Ascending aorta (tissue), 2 donors: Measurements from ENCODE around the gene PDE8B. TPM values are rescaled to one million over a fixed set of nuclear protein-coding genes. Genes with fewer than 3 reads are reported as not detected.

Experiments
- DNase-seq, 2 donors: peaks; one replicate each; pipeline ENCODE4 v3.0.0-alpha.2; 2019; ENCODE audit warnings: low spot score in 2 of 2
- H3K27ac ChIP-seq, 2 donors: fragments of 200-600 bp; sonication (generic); one replicate each; pipeline ENCODE4 v1.5.1; 2016 to 2017; ENCODE audit warnings: mild to moderate bottlenecking in 1 of 2
- H3K27me3 ChIP-seq: fragments of 200-600 bp; sonication (generic); one replicate; pipeline ENCODE4 v1.5.1; 2017
- H3K36me3 ChIP-seq, 2 donors: fragments of 200-600 bp; sonication (generic); one replicate each; pipeline ENCODE4 v1.5.1; 2016
- H3K4me1 ChIP-seq, 2 donors: fragments of 200-600 bp; sonication (generic); one replicate each; pipeline ENCODE4 v1.5.1; 2016 to 2017; ENCODE audit warnings: mild to moderate bottlenecking in 1 of 2
- H3K4me3 ChIP-seq, 2 donors: fragments of 200-600 bp; sonication (generic); one replicate each; pipeline ENCODE4 v1.5.1; 2016 to 2017; ENCODE audit warnings: mild to moderate bottlenecking in 1 of 2
- H3K9me3 ChIP-seq, 2 donors: fragments of 200-600 bp; sonication (generic); one replicate each; pipeline ENCODE4 v1.5.1; 2016
- CTCF ChIP-seq, 3 experiments: fragments of 200-600 bp in 2 of 3; fragments of 450-650 bp in 1 of 3; sonication (generic) in 2 of 3; IDR thresholded peaks; one replicate each; pipeline ENCODE4 v1.5.1; 2016 to 2019; ENCODE audit warnings: antibody characterized with exemption in 3 of 3, mild to moderate bottlenecking in 1 of 3, moderate library complexity in 1 of 3
- intact Hi-C: fragments of 100-400 bp; cut with DNase I; formaldehyde crosslinking; loops from one replicate; pipeline ENCODE4 v1.15.1; 2023
- total RNA-seq: library from RNA; depleted of rRNA; stranded (reverse); fragments of >200 nt; gene quantifications from one replicate; pipeline ENCODE4 v1.1.0, GENCODE V29; 2016

Gene PDE8B
- total RNA-seq, 1 donor from 2014 or later, result 28.1 TPM

GRCh38 chr5:77423022-77423750 is 212.7 kb downstream of the PDE8B start:
- H3K27me3 ChIP-seq, result no peaks in the 10 kb centered on the region
- H3K36me3 ChIP-seq, result peaks cover 0 to 17% of the 10 kb centered on the region in 2 donors
- H3K4me1 ChIP-seq, result peaks cover 11 to 44% of the 10 kb centered on the region in 2 donors
- intact Hi-C loops, result no loop called here
- no peaks in the 10 kb centered on the region for H3K9me3 ChIP-seq
- peak overlapping the region; percentile 80 to 97 for H3K27ac ChIP-seq
- no peak for DNase-seq
- TF ChIP-seq CTCF (IDR thresholded peaks at IDR 0.05), result no peak
- H3K4me3 ChIP-seq, result no peak overlapping the region

DNA sequence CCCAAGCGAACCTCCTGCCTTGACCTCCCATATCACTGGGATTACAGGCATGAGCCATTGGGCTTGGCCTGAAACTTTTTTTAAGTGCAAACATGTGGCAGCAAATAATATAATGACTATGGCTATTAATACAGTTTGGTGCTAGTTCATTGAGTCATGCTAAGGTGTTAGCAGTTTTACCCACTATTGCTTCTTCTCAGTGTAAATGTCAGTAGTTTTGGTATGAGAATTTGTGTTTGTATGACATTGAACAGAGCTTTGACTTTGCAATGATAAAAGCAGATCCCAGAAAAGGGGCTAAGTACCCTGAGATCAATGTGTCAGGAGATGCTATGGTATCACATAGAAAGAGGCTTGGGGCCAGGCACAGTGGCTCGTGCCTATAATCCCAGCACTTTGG is 214.4 kb downstream of the PDE8B start:
- intact Hi-C loops, result loop anchor here (5.0 kb wide), 2 partner anchors 58 to 98 kb away; no protein-coding TSS in a partner anchor
- no peak for DNase-seq
- H3K4me3 ChIP-seq, result no peak overlapping the region
- H3K4me1 ChIP-seq, result peaks cover 17 to 46% of the 10 kb centered on the region in 2 donors
- H3K9me3 ChIP-seq, result no peaks in the 10 kb centered on the region
- H3K27me3 ChIP-seq, result no peaks in the 10 kb centered on the region
- H3K27ac ChIP-seq, result peak overlapping the region; percentile 80 to 97
- TF ChIP-seq CTCF (IDR thresholded peaks at IDR 0.05), result no peak
- H3K36me3 ChIP-seq, result peaks cover 0 to 18% of the 10 kb centered on the region in 2 donors

GRCh38 chr5:77425420-77425819 is 214.9 kb downstream of the PDE8B start:
- intact Hi-C loops, result loop anchor here (5.0 kb wide), 2 partner anchors 58 to 98 kb away; no protein-coding TSS in a partner anchor
- Histone ChIP-seq H3K27ac (peak overlapping the region; percentile 80 to 97), H3K4me1 (peaks cover 18 to 50% of the 10 kb centered on the region in 2 donors), H3K4me3 (no peak overlapping the region), H3K36me3 (peaks cover 0 to 20% of the 10 kb centered on the region in 2 donors), H3K27me3 (no peaks in the 10 kb centered on the region), H3K9me3 (no peaks in the 10 kb centered on the region)
- no peak for TF ChIP-seq CTCF (IDR thresholded peaks at IDR 0.05)
- DNase-seq, result no peak

DNA sequence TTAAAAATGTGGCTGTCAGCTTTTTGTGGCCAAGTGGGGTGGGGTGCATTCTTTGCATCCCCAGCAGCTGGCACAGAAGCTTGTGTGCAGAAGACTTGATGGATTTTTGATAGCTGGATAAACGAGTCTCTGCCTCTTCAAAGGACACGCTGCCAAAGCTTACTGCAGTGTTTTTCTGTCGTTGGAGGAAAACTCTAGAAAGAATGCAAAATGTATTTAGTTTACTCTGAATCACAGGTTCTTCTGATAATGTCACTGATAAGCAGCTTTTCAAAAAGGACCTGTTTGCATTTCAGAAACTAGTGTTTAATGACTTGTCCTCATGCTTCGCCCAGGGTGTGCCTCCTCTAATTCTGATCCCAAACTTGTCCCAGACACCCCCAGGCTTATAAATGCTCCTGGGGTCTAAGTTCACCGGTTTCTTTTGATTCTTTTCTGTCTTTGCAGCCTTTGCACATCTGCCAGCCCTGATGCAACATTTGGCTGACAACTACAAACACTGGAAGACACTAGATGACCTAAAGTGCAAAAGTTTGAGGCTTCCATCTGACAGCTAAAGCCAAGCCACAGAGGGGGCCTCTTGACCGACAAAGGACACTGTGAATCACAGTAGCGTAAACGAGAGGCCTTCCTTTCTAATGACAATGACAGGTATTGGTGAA is 215.6 kb downstream of the PDE8B start:
- DNase-seq, result no peak

DNA sequence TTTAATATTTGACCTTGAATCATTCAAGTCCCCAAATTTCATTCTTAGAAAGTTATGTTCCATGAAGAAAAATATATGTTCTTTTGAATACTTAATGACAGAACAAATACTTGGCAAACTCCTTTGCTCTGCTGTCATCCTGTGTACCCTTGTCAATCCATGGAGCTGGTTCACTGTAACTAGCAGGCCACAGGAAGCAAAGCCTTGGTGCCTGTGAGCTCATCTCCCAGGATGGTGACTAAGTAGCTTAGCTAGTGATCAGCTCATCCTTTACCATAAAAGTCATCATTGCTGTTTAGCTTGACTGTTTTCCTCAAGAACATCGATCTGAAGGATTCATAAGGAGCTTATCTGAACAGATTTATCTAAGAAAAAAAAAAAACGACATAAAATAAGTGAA is 216.2 kb downstream of the PDE8B start:
- Histone ChIP-seq H3K36me3 (peaks cover 11 to 22% of the 10 kb centered on the region in 2 donors), H3K27ac (peak overlapping the region; percentile 80 to 97), H3K4me1 (peaks cover 18 to 51% of the 10 kb centered on the region in 2 donors), H3K27me3 (no peaks in the 10 kb centered on the region), H3K9me3 (no peaks in the 10 kb centered on the region), H3K4me3 (no peak overlapping the region)
- TF ChIP-seq CTCF (IDR thresholded peaks at IDR 0.05), result no peak
- no peak for DNase-seq
- intact Hi-C loops, result loop anchor here (5.0 kb wide), 2 partner anchors 59 to 99 kb away; no protein-coding TSS in a partner anchor

More for the DNA sequence above, 215.6 kb downstream of the PDE8B start:
- Histone ChIP-seq H3K36me3 (peaks cover 6 to 17% of the 10 kb centered on the region in 2 donors), H3K9me3 (no peaks in the 10 kb centered on the region), H3K4me3 (no peak overlapping the region), H3K27me3 (no peaks in the 10 kb centered on the region), H3K27ac (peak overlapping the region; percentile 80 to 97), H3K4me1 (peaks cover 18 to 50% of the 10 kb centered on the region in 2 donors)
- intact Hi-C loops, result loop anchor here (5.0 kb wide), 2 partner anchors 59 to 99 kb away; no protein-coding TSS in a partner anchor
- TF ChIP-seq CTCF (IDR thresholded peaks at IDR 0.05), result no peak
